ACC112 (cell line): ENCODE results near the gene HEXD.

Experiments
- H2AFZ ChIP-seq: fragments of 200-600 bp; sonication (generic); one replicate; pipeline ENCODE4 v1.6.0; 2017; ENCODE audit warnings: antibody characterized with exemption, low read length; ENCODE audit not compliant: unreplicated experiment
- H3K27ac ChIP-seq: fragments of 200-600 bp; sonication (generic); 2 replicates; pipeline ENCODE4 v1.5.1; 2014; ENCODE audit warnings: low read depth, mild to moderate bottlenecking, antibody characterized with exemption, low read length, moderate library complexity
- H3K27me3 ChIP-seq: fragments of 200-600 bp; sonication (generic); 2 replicates; pipeline ENCODE4 v1.6.1; 2014; ENCODE audit warnings: mild to moderate bottlenecking, antibody characterized with exemption, low read length, moderate library complexity, mixed read lengths; ENCODE audit not compliant: insufficient read depth
- H3K36me3 ChIP-seq: fragments of 200-600 bp; sonication (generic); 2 replicates; pipeline ENCODE4 v1.6.1; 2016; ENCODE audit warnings: mild to moderate bottlenecking, antibody characterized with exemption, low read length, moderate library complexity, mixed read lengths; ENCODE audit not compliant: insufficient read depth
- H3K4me1 ChIP-seq: fragments of 200-600 bp; sonication (generic); one replicate; pipeline ENCODE4 v1.6.1; 2016; ENCODE audit warnings: low read length, mixed read lengths; ENCODE audit not compliant: insufficient read depth, unreplicated experiment, control insufficient read depth
- H3K4me3 ChIP-seq: fragments of 200-600 bp; sonication (generic); 2 replicates; pipeline ENCODE4 v1.5.1; 2014; ENCODE audit warnings: mild to moderate bottlenecking, low read depth, low read length
- H3K79me2 ChIP-seq: fragments of 200-600 bp; sonication (generic); one replicate; pipeline ENCODE4 v1.6.0; 2016; ENCODE audit warnings: low read length; ENCODE audit not compliant: control insufficient read depth, unreplicated experiment, insufficient read depth

Gene HEXD

GRCh38 chr17:82486231-82487094 lies 68.3 kb downstream of the HEXD start:
- Histone ChIP-seq H3K4me1 (no peaks in the 10 kb centered on the region), H3K36me3 (no peaks in the 10 kb centered on the region), H3K27me3 (no peaks in the 10 kb centered on the region), H2AFZ (no peak overlapping the region), H3K79me2 (no peaks in the 10 kb centered on the region), H3K27ac (no peak overlapping the region), H3K4me3 (no peak overlapping the region)

GRCh38 chr17:82487910-82488309 lies 69.8 kb downstream of the HEXD start:
- H3K4me1 ChIP-seq: peaks cover 9% of the 10 kb centered on the region
- no peaks in the 10 kb centered on the region for H3K36me3 ChIP-seq
- no peak overlapping the region for H2AFZ ChIP-seq
- H3K27ac ChIP-seq: no peak overlapping the region
- H3K27me3 ChIP-seq: no peaks in the 10 kb centered on the region
- no peak overlapping the region for H3K4me3 ChIP-seq
- no peaks in the 10 kb centered on the region for H3K79me2 ChIP-seq

GRCh38 chr17:82489117-82489516 lies 71.0 kb downstream of the HEXD start:
- Histone ChIP-seq H3K4me3 (no peak overlapping the region), H2AFZ (no peak overlapping the region), H3K79me2 (no peaks in the 10 kb centered on the region), H3K27ac (no peak overlapping the region), H3K27me3 (no peaks in the 10 kb centered on the region), H3K36me3 (no peaks in the 10 kb centered on the region), H3K4me1 (peaks cover 15% of the 10 kb centered on the region)

- no peaks in the 10 kb centered on the region for H3K27me3 ChIP-seq
- H3K27ac ChIP-seq: no peak overlapping the region
These were observed 71.8 kb downstream of the HEXD start for GRCh38 chr17:82489851-82490511.

GRCh38 chr17:82490512-82491195 lies 72.5 kb downstream of the HEXD start:
- no peaks in the 10 kb centered on the region for H3K27me3 ChIP-seq
- H3K4me1 ChIP-seq: peaks cover 15% of the 10 kb centered on the region
- no peak overlapping the region for H3K4me3 ChIP-seq
- no peaks in the 10 kb centered on the region for H3K36me3 ChIP-seq
- H3K27ac ChIP-seq: no peak overlapping the region
- H2AFZ ChIP-seq: no peak overlapping the region
- no peaks in the 10 kb centered on the region for H3K79me2 ChIP-seq

More at GRCh38 chr17:82489851-82490511, 71.8 kb downstream of the HEXD start:
- Histone ChIP-seq H3K36me3 (no peaks in the 10 kb centered on the region), H3K79me2 (no peaks in the 10 kb centered on the region), H3K4me3 (no peak overlapping the region), H2AFZ (no peak overlapping the region), H3K4me1 (peaks cover 15% of the 10 kb centered on the region)

- Histone ChIP-seq H3K27me3 (no peaks in the 10 kb centered on the region), H3K79me2 (no peaks in the 10 kb centered on the region), H3K4me1 (peaks cover 15% of the 10 kb centered on the region), H3K27ac (no peak overlapping the region), H3K36me3 (no peaks in the 10 kb centered on the region), H2AFZ (no peak overlapping the region), H3K4me3 (no peak overlapping the region)
These were observed 73.0 kb downstream of the HEXD start for GRCh38 chr17:82491196-82491530.

GRCh38 chr17:82491533-82491932 lies 73.4 kb downstream of the HEXD start:
- no peak overlapping the region for H3K4me3 ChIP-seq
- H2AFZ ChIP-seq: no peak overlapping the region
- H3K27ac ChIP-seq: no peak overlapping the region

More at GRCh38 chr17:82491533-82491932, 73.4 kb downstream of the HEXD start:
- peaks cover 15% of the 10 kb centered on the region for H3K4me1 ChIP-seq
- no peaks in the 10 kb centered on the region for H3K36me3 ChIP-seq
- H3K27me3 ChIP-seq: no peaks in the 10 kb centered on the region
- H3K79me2 ChIP-seq: no peaks in the 10 kb centered on the region
